GM12878 (cell line): ENCODE data around the gene EEF2K. TPM values are rescaled to one million over a fixed set of nuclear protein-coding genes. Genes with fewer than 3 reads are reported as not detected.

Source experiments
- ATAC-seq: fragments of 200-7000 bp; cut with Tn5 transposase; 3 replicates; pipeline ENCODE4 v1.9.1; 2020; ENCODE audit warnings: mild to moderate bottlenecking, moderate library complexity
- BruUV-seq: library from RNA; stranded (reverse); fragments of 400-500 nt; replicated peaks from 2 replicates; lab custom pipeline; 2021; lab: Mats Ljungman, UMichigan
- CTCF ChIA-PET: fragments of 300-600 bp; sonication (Branson Sonifier 250); formaldehyde crosslinking; extraction: SDS; loops from one replicate; lab custom pipeline; 2021; ENCODE audit warnings: inconsistent platforms; lab: Yijun Ruan, JAX
- POLR2A ChIA-PET: fragments of 350-600 bp; formaldehyde crosslinking; extraction: SDS; loops from one replicate; lab custom pipeline; 2021; ENCODE audit warnings: inconsistent platforms; lab: Charles Lee
- RAD21 ChIA-PET: fragments of 300-600 bp; sonication (Branson Sonifier 250); formaldehyde crosslinking; loops from one replicate; lab custom pipeline; 2023; ENCODE audit warnings: antibody characterized with exemption; ENCODE audit not compliant: unreplicated experiment; lab: Charles Lee
- SMC1A ChIA-PET: fragments of 300-600 bp; sonication (Branson Sonifier 250); formaldehyde crosslinking; loops from one replicate; lab custom pipeline; 2023; ENCODE audit not compliant: unreplicated experiment, uncharacterized antibody; lab: Charles Lee
- DNase-seq: peaks from one replicate; pipeline ENCODE4 v3.0.0-alpha.2; 2011; ENCODE audit warnings: low read depth, low spot score
- FAIRE-seq: peaks from 3 replicates; lab custom pipeline; 2011; peaks lifted over from hg19 to GRCh38; lab: Jason Lieb, UNC
- H2AFZ ChIP-seq: 2 replicates; pipeline ENCODE4 v1.6.0; 2011; ENCODE audit warnings: low read depth, low read length, control low read depth; ENCODE audit not compliant: control insufficient read depth
- H3K27ac ChIP-seq: 2 replicates; pipeline ENCODE4 v1.5.1; 2011; ENCODE audit warnings: control low read depth; ENCODE audit not compliant: control insufficient read depth, insufficient read depth
- H3K27me3 ChIP-seq, 2 experiments: replicated peaks in 1 of 2; 2 replicates each; pipeline versions ENCODE4 v1.6.0 to v1.6.1; 2011; ENCODE audit warnings: low read length in 1 of 2; ENCODE audit not compliant: control insufficient read depth in 2 of 2, insufficient read depth in 2 of 2
- H3K36me3 ChIP-seq, 2 experiments: 2 replicates each; pipeline ENCODE4 v1.5.1; 2011; ENCODE audit warnings: low read length in 1 of 2; ENCODE audit not compliant: control insufficient read depth in 2 of 2, insufficient read depth in 2 of 2
- H3K4me1 ChIP-seq: 2 replicates; pipeline ENCODE4 v1.6.1; 2011; ENCODE audit warnings: mild to moderate bottlenecking, low read length, moderate library complexity, mixed read lengths; ENCODE audit not compliant: control insufficient read depth, insufficient read depth
- H3K4me2 ChIP-seq: 2 replicates; pipeline ENCODE4 v1.6.0; 2011; ENCODE audit warnings: control low read depth; ENCODE audit not compliant: control insufficient read depth, insufficient read depth
- H3K4me3 ChIP-seq: fragments of 200-600 bp; sonication (generic); 2 replicates; pipeline ENCODE4 v1.5.1; 2016
- H3K79me2 ChIP-seq: 2 replicates; pipeline ENCODE4 v1.6.0; 2011; ENCODE audit warnings: low read length; ENCODE audit not compliant: control insufficient read depth, insufficient read depth
- H3K9ac ChIP-seq: 2 replicates; pipeline ENCODE4 v1.8.0; 2011; ENCODE audit warnings: low read length, control low read depth, mixed read lengths; ENCODE audit not compliant: control insufficient read depth, insufficient read depth
- H3K9me3 ChIP-seq: replicated peaks from 3 replicates; pipeline ENCODE4 v1.5.1; 2011; ENCODE audit warnings: mild to moderate bottlenecking, low read length; ENCODE audit not compliant: control insufficient read depth, insufficient read depth
- H4K20me1 ChIP-seq: 2 replicates; pipeline ENCODE4 v1.6.0; 2011; ENCODE audit not compliant: control insufficient read depth, insufficient read depth
- ATF7 ChIP-seq: fragments of 450-650 bp; IDR thresholded peaks from 2 replicates; pipeline ENCODE4 v1.6.1; 2016; ENCODE audit warnings: low read depth, mild to moderate bottlenecking
- BCL11A ChIP-seq: IDR thresholded peaks from 2 replicates; pipeline ENCODE4 v1.6.1; 2011; ENCODE audit warnings: low read depth, low read length
- CBFB ChIP-seq: IDR thresholded peaks from 2 replicates; pipeline ENCODE4 v1.6.1; 2016; ENCODE audit warnings: antibody characterized with exemption, low read depth
- CBX3 ChIP-seq: fragments of 200-600 bp; sonication (generic); IDR thresholded peaks from 2 replicates; pipeline ENCODE4 v1.6.1; 2016; ENCODE audit warnings: low read depth, borderline replicate concordance
- CHD4 ChIP-seq: fragments of 200-600 bp; sonication (generic); IDR thresholded peaks from 2 replicates; pipeline ENCODE4 v1.6.1; 2016; ENCODE audit warnings: mild to moderate bottlenecking
- GATAD2B ChIP-seq: fragments of 450-650 bp; conservative IDR thresholded peaks from 2 replicates; pipeline ENCODE4 v1.6.1; 2017; ENCODE audit warnings: low read depth, mild to moderate bottlenecking, moderate library complexity
- HDAC6 ChIP-seq: fragments of 200-600 bp; sonication (generic); IDR thresholded peaks from one replicate; pipeline ENCODE4 v1.8.0; 2017; ENCODE audit warnings: antibody characterized with exemption; ENCODE audit not compliant: unreplicated experiment
- HDGF ChIP-seq: fragments of 450-650 bp; IDR thresholded peaks from 2 replicates; pipeline ENCODE4 v1.6.1; 2016; ENCODE audit warnings: antibody characterized with exemption
- JUND ChIP-seq: IDR thresholded peaks from 2 replicates; pipeline ENCODE4 v1.6.1; 2012; ENCODE audit warnings: low read depth, mild to moderate bottlenecking, low read length, improper control_type of control experiment, moderate library complexity
- KLF5 ChIP-seq: fragments of 450-650 bp; IDR thresholded peaks from 2 replicates; pipeline ENCODE4 v1.6.1; 2014; ENCODE audit warnings: mild to moderate bottlenecking; ENCODE audit not compliant: partially characterized antibody
- MAX ChIP-seq: IDR thresholded peaks from 2 replicates; pipeline ENCODE4 v1.6.1; 2012; ENCODE audit warnings: low read depth, low read length, improper control_type of control experiment
- PRDM15 ChIP-seq: fragments of 450-650 bp; formaldehyde crosslinking; IDR thresholded peaks from 2 replicates; pipeline ENCODE4 v1.4.0; 2020; ENCODE audit warnings: mild to moderate bottlenecking, moderate library complexity
- SP1 ChIP-seq: IDR thresholded peaks from one replicate; pipeline ENCODE4 v1.6.1; 2011; ENCODE audit warnings: low read depth, low read length
- SREBF2 ChIP-seq: IDR thresholded peaks from 2 replicates; pipeline ENCODE4 v1.6.1; 2012; ENCODE audit warnings: mild to moderate bottlenecking, low read length
- STAT3 ChIP-seq: IDR thresholded peaks from 2 replicates; pipeline ENCODE4 v1.6.1; 2011; ENCODE audit warnings: low read depth, low read length, improper control_type of control experiment
- TAF1 ChIP-seq: IDR thresholded peaks from 2 replicates; pipeline ENCODE4 v1.6.1; 2011; ENCODE audit warnings: mild to moderate bottlenecking, low read depth, low read length, borderline replicate concordance
- TARDBP ChIP-seq: IDR thresholded peaks from 2 replicates; pipeline ENCODE4 v1.6.1; 2016; ENCODE audit warnings: borderline replicate concordance
- TCF3 ChIP-seq: IDR thresholded peaks from 2 replicates; pipeline ENCODE4 v1.6.1; 2012; ENCODE audit warnings: low read depth, mild to moderate bottlenecking, low read length, borderline replicate concordance; ENCODE audit not compliant: insufficient read depth
- WGBS: methylation state at CpG from one replicate; pipeline ENCODE4 v1.1.6; 2016; ENCODE audit warnings: low lambda C conversion rate; ENCODE audit not compliant: insufficient replicate concordance, insufficient coverage; ENCODE audit errors: missing lambda C conversion rate; 5-methylcytosine and 5-hydroxymethylcytosine counted together
- in situ Hi-C: fragments of 300-500 bp; cut with MboI; formaldehyde crosslinking; loops from 9 replicates; pipeline ENCODE4 v1.14.3; 2018; ENCODE audit warnings: mixed read lengths
- intact Hi-C: fragments of 100-400 bp; cut with micrococcal nuclease; formaldehyde crosslinking; loops from one replicate; pipeline ENCODE4 v1.14.2; 2022; ENCODE audit not compliant: unreplicated experiment
- polyA plus RNA-seq, 11 experiments: library from polyadenylated mRNA; depleted of rRNA in 4 of 11; unstranded in 6 of 11; stranded (reverse) in 5 of 11; fragments of >200 nt; fragmentation: Nextera tagmentation in 4 of 11; fragmentation: Illumina TruSeq in 1 of 11; extraction: Ambion mirVana in 4 of 11; extraction: Trizol in 1 of 11; gene quantifications; 1 replicate in 1 of 11; 2 replicates in 10 of 11; pipeline versions ENCODE4 v1.2.1 to v1.2.3, GENCODE V29; 2011 to 2016; ENCODE audit warnings: inconsistent platforms in 2 of 11, missing spikeins in 2 of 11, low read depth in 1 of 11
- total RNA-seq, 4 experiments: library from RNA; depleted of rRNA in 3 of 4; stranded (reverse); fragments of >200 nt in 3 of 4; fragmentation: Illumina TruSeq in 1 of 4; extraction: Trizol in 1 of 4; gene quantifications; 2 replicates each; pipeline versions ENCODE4 v1.2.1 to v1.2.3, GENCODE V29; 2013 to 2021
- TF ChIP-seq, protein P1 (sequence below): fragments of 450-650 bp; formaldehyde crosslinking; IDR thresholded peaks from 2 replicates; pipeline ENCODE4 v1.5.0; 2022; ENCODE audit warnings: mild to moderate bottlenecking, missing genetic modification characterization

The EEF2K gene
- total and polyA plus RNA-seq, 10 of the 15 experiments (the other 5 are each of a cell fraction or from before 2014, with no cell fraction given), result 2.0 to 29.6 (median 12.2) TPM

- peaks cover 5% of the 10 kb centered on the region for H3K9me3 ChIP-seq
- ChIA-PET CTCF (no interaction called here), POLR2A (interaction anchor here (0.5 to 1.0 kb wide), 2 partner anchors 15 to 33 kb away, joined by 3 to 7 read pairs; no protein-coding TSS in a partner anchor), RAD21 (no interaction called here), SMC1A (no interaction called here)
- H4K20me1 ChIP-seq, result no peaks in the 10 kb centered on the region
- FAIRE-seq (no peak), DNase-seq (no peak), ATAC-seq (no peak)
- no peak overlapping the region for H3K4me2 ChIP-seq
- H3K27ac ChIP-seq, result no peak overlapping the region
- H3K27me3 ChIP-seq, result no peaks in the 10 kb centered on the region
- in situ Hi-C loops (no loop called here), intact Hi-C loops (no loop called here)
- no peak overlapping the region for H3K9ac ChIP-seq
- BruUV-seq, result no TSS peak
- WGBS, result 68% methylated on average over 4 of the region's 4 CpGs
- H3K4me1 ChIP-seq, result peaks cover 18% of the 10 kb centered on the region
- H3K36me3 ChIP-seq, result peaks cover 10 to 13% of the 10 kb centered on the region in 2 experiments; a peak in 3 of 4 replicates
- no peak overlapping the region for H3K4me3 ChIP-seq
- no peak overlapping the region for H2AFZ ChIP-seq
- TF ChIP-seq BCL11A, result no peak
- TF ChIP-seq, protein P1, sequence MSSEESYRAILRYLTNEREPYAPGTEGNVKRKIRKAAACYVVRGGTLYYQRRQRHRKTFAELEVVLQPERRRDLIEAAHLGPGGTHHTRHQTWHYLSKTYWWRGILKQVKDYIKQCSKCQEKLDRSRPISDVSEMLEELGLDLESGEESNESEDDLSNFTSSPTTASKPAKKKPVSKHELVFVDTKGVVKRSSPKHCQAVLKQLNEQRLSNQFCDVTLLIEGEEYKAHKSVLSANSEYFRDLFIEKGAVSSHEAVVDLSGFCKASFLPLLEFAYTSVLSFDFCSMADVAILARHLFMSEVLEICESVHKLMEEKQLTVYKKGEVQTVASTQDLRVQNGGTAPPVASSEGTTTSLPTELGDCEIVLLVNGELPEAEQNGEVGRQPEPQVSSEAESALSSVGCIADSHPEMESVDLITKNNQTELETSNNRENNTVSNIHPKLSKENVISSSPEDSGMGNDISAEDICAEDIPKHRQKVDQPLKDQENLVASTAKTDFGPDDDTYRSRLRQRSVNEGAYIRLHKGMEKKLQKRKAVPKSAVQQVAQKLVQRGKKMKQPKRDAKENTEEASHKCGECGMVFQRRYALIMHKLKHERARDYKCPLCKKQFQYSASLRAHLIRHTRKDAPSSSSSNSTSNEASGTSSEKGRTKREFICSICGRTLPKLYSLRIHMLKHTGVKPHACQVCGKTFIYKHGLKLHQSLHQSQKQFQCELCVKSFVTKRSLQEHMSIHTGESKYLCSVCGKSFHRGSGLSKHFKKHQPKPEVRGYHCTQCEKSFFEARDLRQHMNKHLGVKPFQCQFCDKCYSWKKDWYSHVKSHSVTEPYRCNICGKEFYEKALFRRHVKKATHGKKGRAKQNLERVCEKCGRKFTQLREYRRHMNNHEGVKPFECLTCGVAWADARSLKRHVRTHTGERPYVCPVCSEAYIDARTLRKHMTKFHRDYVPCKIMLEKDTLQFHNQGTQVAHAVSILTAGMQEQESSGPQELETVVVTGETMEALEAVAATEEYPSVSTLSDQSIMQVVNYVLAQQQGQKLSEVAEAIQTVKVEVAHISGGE (CRISPR knock-in tag), result no peak
- TF ChIP-seq STAT3, result no peak
- no peak for TF ChIP-seq TARDBP
- no peak for TF ChIP-seq SREBF2
- no peak for TF ChIP-seq PRDM15 (CRISPR knock-in tag)
- no peak for TF ChIP-seq CHD4
- TF ChIP-seq ATF7, result no peak
- TF ChIP-seq CBX3, result no peak
- TF ChIP-seq KLF5, result no peak
- no peak for TF ChIP-seq HDAC6
- TF ChIP-seq SP1, result no peak
- TF ChIP-seq JUND, result no peak
- no peak for TF ChIP-seq GATAD2B
- TF ChIP-seq HDGF, result no peak
- TF ChIP-seq TCF3, result no peak
- TF ChIP-seq TAF1, result no peak
- TF ChIP-seq CBFB, result no peak
- no peak for TF ChIP-seq MAX
- H3K79me2 ChIP-seq, result peaks cover 54% of the 10 kb centered on the region
Observed at GRCh38 chr16:22213236-22213635, 7.2 kb downstream of the EEF2K start.
